ENCODE results near the gene FRY. TPM values are rescaled to one million over a fixed set of nuclear protein-coding genes. Genes with fewer than 3 reads are reported as not detected.

Gene FRY
- total RNA-seq, 2 experiments from 2014 or later = 1.2 to 1.5 TPM

- CTCF ChIA-PET = no interaction called here
Observed at GRCh38 chr13:32323912-32324311, 292.3 kb downstream of the FRY start.

GRCh38 chr13:32330441-32330840 lies 298.9 kb downstream of the FRY start:
- peaks cover 7% of the 10 kb centered on the region for H3K4me1 Mint-ChIP-seq
- H3K27me3 Mint-ChIP-seq = no peaks in the 10 kb centered on the region
- H3K9me3 Mint-ChIP-seq (ENCODE audit: low read depth) = no peaks in the 10 kb centered on the region
- H3K4me3 Mint-ChIP-seq = no peak overlapping the region
- peaks cover 63% of the 10 kb centered on the region for H3K36me3 Mint-ChIP-seq
- no peak for DNase-seq
- no peak overlapping the region for H3K27ac Mint-ChIP-seq
- ATAC-seq = no peak
- CTCF ChIA-PET = no interaction called here

More at GRCh38 chr13:32323912-32324311, 292.3 kb downstream of the FRY start:
- H3K27ac Mint-ChIP-seq = no peak overlapping the region
- no peaks in the 10 kb centered on the region for H3K27me3 Mint-ChIP-seq
- peaks cover 61% of the 10 kb centered on the region for H3K36me3 Mint-ChIP-seq
- H3K4me3 Mint-ChIP-seq = no peak overlapping the region
- H3K4me1 Mint-ChIP-seq = peaks cover 26% of the 10 kb centered on the region
- DNase-seq (no peak), ATAC-seq (no peak)
- no peaks in the 10 kb centered on the region for H3K9me3 Mint-ChIP-seq (ENCODE audit: low read depth)

DNA sequence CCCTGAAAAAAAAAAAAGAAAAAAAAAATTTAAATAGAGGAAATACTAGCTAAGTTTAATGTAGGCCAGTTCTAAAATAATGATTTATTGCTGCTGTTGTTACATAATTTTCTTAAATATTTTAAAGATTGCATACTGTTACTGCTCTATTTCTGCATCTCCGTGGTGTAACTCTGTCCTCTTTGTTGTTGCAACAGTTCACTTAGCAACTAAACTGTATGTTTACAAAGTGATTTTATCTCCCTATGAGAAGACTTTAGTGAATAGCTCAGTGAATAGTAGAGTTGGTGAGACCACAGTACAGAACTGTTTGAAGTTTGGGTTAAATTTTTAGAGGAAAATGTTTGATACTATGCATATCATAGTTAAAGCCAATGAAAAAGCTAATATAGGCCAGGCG lies 303.1 kb downstream of the FRY start:
- Mint-ChIP-seq H3K27me3 (no peaks in the 10 kb centered on the region), H3K27ac (no peak overlapping the region), H3K4me3 (no peak overlapping the region), H3K36me3 (peaks cover 79% of the 10 kb centered on the region), H3K9me3 (ENCODE audit: low read depth) (peaks cover 2% of the 10 kb centered on the region), H3K4me1 (peaks cover 5% of the 10 kb centered on the region)
- CTCF ChIA-PET = interaction anchor here (1.3 kb wide), 1 partner anchor 13 kb away, joined by 3 read pairs; no protein-coding TSS in a partner anchor
- ATAC-seq = no peak
- DNase-seq = no peak

DNA sequence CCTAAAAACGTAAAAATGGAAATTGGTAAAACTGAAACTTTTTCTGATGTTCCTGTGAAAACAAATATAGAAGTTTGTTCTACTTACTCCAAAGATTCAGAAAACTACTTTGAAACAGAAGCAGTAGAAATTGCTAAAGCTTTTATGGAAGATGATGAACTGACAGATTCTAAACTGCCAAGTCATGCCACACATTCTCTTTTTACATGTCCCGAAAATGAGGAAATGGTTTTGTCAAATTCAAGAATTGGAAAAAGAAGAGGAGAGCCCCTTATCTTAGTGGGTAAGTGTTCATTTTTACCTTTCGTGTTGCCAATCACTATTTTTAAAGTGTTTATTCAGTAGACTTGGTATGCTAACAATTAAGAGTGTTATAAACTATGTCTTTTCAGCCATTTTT lies 309.3 kb downstream of the FRY start:
- CTCF ChIA-PET = no interaction called here
- H3K27ac Mint-ChIP-seq = no peak overlapping the region
- H3K9me3 Mint-ChIP-seq (ENCODE audit: low read depth) = peaks cover 2% of the 10 kb centered on the region
- peaks cover 45% of the 10 kb centered on the region for H3K36me3 Mint-ChIP-seq
- H3K27me3 Mint-ChIP-seq = no peaks in the 10 kb centered on the region
- ATAC-seq (no peak), DNase-seq (no peak)
- no peaks in the 10 kb centered on the region for H3K4me1 Mint-ChIP-seq
- no peak overlapping the region for H3K4me3 Mint-ChIP-seq

DNA sequence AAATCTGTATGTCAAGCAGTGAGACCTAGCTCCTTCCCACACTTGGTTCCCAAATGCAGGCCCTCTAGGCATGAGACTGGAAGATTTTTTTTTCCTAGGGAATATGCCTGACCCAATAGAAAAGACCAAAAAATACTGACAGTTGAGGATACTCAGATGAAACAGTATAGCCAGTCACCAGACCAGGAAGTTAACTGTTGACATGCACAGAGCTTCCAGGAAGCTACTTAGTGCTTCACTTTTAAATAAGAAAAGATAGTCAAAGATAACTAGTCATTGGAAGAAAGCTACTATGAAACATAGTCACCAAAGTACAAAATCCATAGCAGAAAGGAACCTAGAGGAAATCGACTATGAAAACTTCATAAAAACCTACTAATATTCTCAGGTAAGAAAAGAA lies 316.1 kb downstream of the FRY start:
- H3K27ac Mint-ChIP-seq = peak overlapping the region; percentile 21

More for the DNA sequence above, 316.1 kb downstream of the FRY start:
- peaks cover 49% of the 10 kb centered on the region for H3K36me3 Mint-ChIP-seq
- H3K4me3 Mint-ChIP-seq = no peak overlapping the region
- H3K4me1 Mint-ChIP-seq = peaks cover 31% of the 10 kb centered on the region
- no peak for DNase-seq
- no peak for ATAC-seq
- no peaks in the 10 kb centered on the region for H3K27me3 Mint-ChIP-seq
- CTCF ChIA-PET = interaction anchor here (1.0 kb wide), 1 partner anchor 12 kb away, joined by 3 read pairs; no protein-coding TSS in a partner anchor
- no peaks in the 10 kb centered on the region for H3K9me3 Mint-ChIP-seq (ENCODE audit: low read depth)
